HEK293 (cell line): ENCODE results near the gene AOAH.
A peak's percentile ranks its signal among the peaks of the same experiment; 100 is the strongest.

Source experiments
- CTCF ChIA-PET: fragments of 350-600 bp; formaldehyde crosslinking; extraction: SDS; loops from one replicate; lab custom pipeline; 2021; ENCODE audit warnings: antibody characterized with exemption; lab: Yijun Ruan, JAX
- POLR2A ChIA-PET: fragments of 300-600 bp; formaldehyde crosslinking; extraction: SDS; loops from one replicate; lab custom pipeline; 2020; ENCODE audit warnings: antibody characterized with exemption, inconsistent platforms; lab: Yijun Ruan, JAX
- H3K27ac ChIP-seq: fragments of 200-500 bp; sonication (Bioruptor generic); 2 replicates; pipeline ENCODE4 v1.5.1; 2014; ENCODE audit warnings: low read depth, low read length, control low read depth, inconsistent platforms; ENCODE audit errors: extremely low read depth
- H3K36me3 ChIP-seq, 2 experiments: fragments of 200-500 bp in 1 of 2; sonication (Bioruptor generic) in 1 of 2; 1 replicate in 1 of 2; 2 replicates in 1 of 2; pipeline ENCODE4 v1.5.1; 2014 to 2017; ENCODE audit warnings: inconsistent platforms in 2 of 2, low read length in 2 of 2; ENCODE audit not compliant: control insufficient read depth in 2 of 2, insufficient read depth in 1 of 2
- H3K4me1 ChIP-seq: fragments of 200-500 bp; sonication (Bioruptor generic); 2 replicates; pipeline ENCODE4 v1.5.1; 2014; ENCODE audit warnings: mild to moderate bottlenecking, low read length, inconsistent platforms; ENCODE audit not compliant: control insufficient read depth, insufficient read depth
- H3K4me3 ChIP-seq: 2 replicates; pipeline ENCODE4 v1.5.1; 2011; ENCODE audit warnings: low read depth, mild to moderate bottlenecking, control low read depth, low read length, moderate library complexity
- H3K9me3 ChIP-seq: fragments of 200-500 bp; sonication (Bioruptor generic); 2 replicates; pipeline ENCODE4 v1.5.1; 2014; ENCODE audit warnings: low read depth, low read length, inconsistent platforms; ENCODE audit not compliant: control insufficient read depth, insufficient read depth
- GFI1B ChIP-seq: fragments of 450-650 bp; formaldehyde crosslinking; IDR thresholded peaks from 2 replicates; pipeline ENCODE4 v1.5.1; 2016; ENCODE audit warnings: missing biosample characterization, missing genetic modification characterization
- GLIS1 ChIP-seq: fragments of 450-650 bp; formaldehyde crosslinking; IDR thresholded peaks from 2 replicates; pipeline ENCODE4 v1.5.1; 2016; ENCODE audit warnings: missing biosample characterization, missing genetic modification characterization
- RBAK ChIP-seq: fragments of 450-650 bp; formaldehyde crosslinking; IDR thresholded peaks from 2 replicates; pipeline ENCODE4 v1.5.1; 2016; ENCODE audit warnings: missing biosample characterization, missing genetic modification characterization
- TCF7L2 ChIP-seq: IDR thresholded peaks from 2 replicates; pipeline ENCODE4 v1.6.1; 2011; ENCODE audit warnings: low read depth, mild to moderate bottlenecking, inconsistent platforms, low read length, moderate library complexity, borderline replicate concordance
- ZNF140 ChIP-seq: fragments of 450-650 bp; formaldehyde crosslinking; IDR thresholded peaks from 2 replicates; pipeline ENCODE4 v1.5.1; 2016; ENCODE audit warnings: missing biosample characterization, missing genetic modification characterization
- ZNF157 ChIP-seq: fragments of 450-650 bp; formaldehyde crosslinking; IDR thresholded peaks from 2 replicates; pipeline ENCODE4 v1.5.1; 2016; ENCODE audit warnings: missing biosample characterization, missing genetic modification characterization
- ZNF175 ChIP-seq: fragments of 450-650 bp; formaldehyde crosslinking; IDR thresholded peaks from 2 replicates; pipeline ENCODE4 v1.5.1; 2016; ENCODE audit warnings: missing biosample characterization, missing genetic modification characterization
- ZNF221 ChIP-seq: fragments of 450-650 bp; formaldehyde crosslinking; IDR thresholded peaks from 2 replicates; pipeline ENCODE4 v1.5.1; 2017; ENCODE audit warnings: missing biosample characterization, missing genetic modification characterization, borderline replicate concordance
- ZNF302 ChIP-seq: fragments of 450-650 bp; formaldehyde crosslinking; IDR thresholded peaks from 2 replicates; pipeline ENCODE4 v1.5.1; 2016; ENCODE audit warnings: missing biosample characterization, missing genetic modification characterization, low read depth
- ZNF354C ChIP-seq: fragments of 450-650 bp; formaldehyde crosslinking; IDR thresholded peaks from 2 replicates; pipeline ENCODE4 v1.5.1; 2016; ENCODE audit warnings: missing biosample characterization, missing genetic modification characterization, low read depth, borderline replicate concordance
- ZNF433 ChIP-seq: fragments of 450-650 bp; formaldehyde crosslinking; IDR thresholded peaks from 2 replicates; pipeline ENCODE4 v1.5.1; 2016; ENCODE audit warnings: missing biosample characterization, missing genetic modification characterization, low read depth
- ZNF544 ChIP-seq: fragments of 450-650 bp; formaldehyde crosslinking; IDR thresholded peaks from 2 replicates; pipeline ENCODE4 v1.5.0; 2017; ENCODE audit warnings: missing biosample characterization, missing genetic modification characterization
- ZNF747 ChIP-seq: fragments of 450-650 bp; formaldehyde crosslinking; IDR thresholded peaks from 2 replicates; pipeline ENCODE4 v1.5.1; 2016; ENCODE audit warnings: missing biosample characterization, missing genetic modification characterization
- ZNF768 ChIP-seq: fragments of 450-650 bp; formaldehyde crosslinking; IDR thresholded peaks from 2 replicates; pipeline ENCODE4 v1.5.1; 2018; ENCODE audit warnings: missing biosample characterization, mild to moderate bottlenecking, missing genetic modification characterization
- ZNF792 ChIP-seq: fragments of 450-650 bp; formaldehyde crosslinking; IDR thresholded peaks from 2 replicates; pipeline ENCODE4 v1.5.1; 2016; ENCODE audit warnings: missing biosample characterization, missing genetic modification characterization
- ZNF837 ChIP-seq: fragments of 450-650 bp; formaldehyde crosslinking; IDR thresholded peaks from 2 replicates; pipeline ENCODE4 v1.5.1; 2016; ENCODE audit warnings: missing biosample characterization, missing genetic modification characterization
- TF ChIP-seq, protein P1 (sequence below): fragments of 450-650 bp; formaldehyde crosslinking; conservative IDR thresholded peaks from 2 replicates; pipeline ENCODE4 v1.5.1; 2016; ENCODE audit warnings: low read depth, missing biosample characterization, missing genetic modification characterization
- TF ChIP-seq, protein P2 (sequence below): fragments of 450-650 bp; formaldehyde crosslinking; conservative IDR thresholded peaks from 2 replicates; pipeline ENCODE4 v1.5.1; 2016; ENCODE audit warnings: low read depth, missing biosample characterization, missing genetic modification characterization
- TF ChIP-seq, protein P3 (sequence below): fragments of 450-650 bp; formaldehyde crosslinking; IDR thresholded peaks from 2 replicates; pipeline ENCODE4 v1.5.1; 2017; ENCODE audit warnings: missing biosample characterization, missing genetic modification characterization
- TF ChIP-seq, protein P4 (sequence below): fragments of 450-650 bp; formaldehyde crosslinking; IDR thresholded peaks from 2 replicates; pipeline ENCODE4 v1.5.1; 2016; ENCODE audit warnings: missing biosample characterization, missing genetic modification characterization
- TF ChIP-seq, protein P5 (sequence below): IDR thresholded peaks from 2 replicates; pipeline ENCODE4 v1.6.1; 2011; ENCODE audit warnings: mild to moderate bottlenecking, low read depth, low read length, borderline replicate concordance

Gene AOAH

DNA sequence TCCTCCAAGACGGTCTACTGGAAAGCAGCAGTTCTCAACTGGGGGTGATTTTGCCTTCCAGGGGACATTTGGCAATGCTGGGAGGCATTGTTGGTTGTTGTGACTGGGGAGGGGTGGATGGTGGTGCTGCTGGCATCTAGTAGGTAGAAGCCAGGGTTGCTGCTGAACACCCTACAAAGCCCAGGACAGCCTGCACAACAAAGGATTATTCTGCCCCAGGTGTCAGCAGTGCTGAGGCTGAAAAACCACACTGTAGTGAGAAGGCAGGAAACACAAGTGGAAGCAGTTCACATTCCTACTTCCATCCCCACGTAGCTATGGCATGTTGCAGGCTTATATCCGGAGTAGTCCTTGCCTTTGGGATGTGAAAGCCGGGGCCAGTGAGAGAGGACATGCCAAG, 86.9 kb downstream of the AOAH start:
- TF ChIP-seq ZNF175 (tag by site-specific recombination) (no peak), GLIS1 (0 out of 2 replicates have a peak, but pooled peaks have one; percentile 33), ZNF221 (tag by site-specific recombination) (no peak), ZNF792 (no peak), ZNF544 (tag by site-specific recombination) (no peak)
- no peaks in the 10 kb centered on the region for H3K9me3 ChIP-seq
- ChIA-PET CTCF (interaction anchor here (1.5 to 1.6 kb wide), 2 partner anchors 11 to 33 kb away, joined by 4 to 5 read pairs; no protein-coding TSS in a partner anchor), POLR2A (no interaction called here)
- H3K4me3 ChIP-seq: no peak overlapping the region
- no peak overlapping the region for H3K27ac ChIP-seq
- H3K4me1 ChIP-seq: no peaks in the 10 kb centered on the region
- no peaks in the 10 kb centered on the region for H3K36me3 ChIP-seq

DNA sequence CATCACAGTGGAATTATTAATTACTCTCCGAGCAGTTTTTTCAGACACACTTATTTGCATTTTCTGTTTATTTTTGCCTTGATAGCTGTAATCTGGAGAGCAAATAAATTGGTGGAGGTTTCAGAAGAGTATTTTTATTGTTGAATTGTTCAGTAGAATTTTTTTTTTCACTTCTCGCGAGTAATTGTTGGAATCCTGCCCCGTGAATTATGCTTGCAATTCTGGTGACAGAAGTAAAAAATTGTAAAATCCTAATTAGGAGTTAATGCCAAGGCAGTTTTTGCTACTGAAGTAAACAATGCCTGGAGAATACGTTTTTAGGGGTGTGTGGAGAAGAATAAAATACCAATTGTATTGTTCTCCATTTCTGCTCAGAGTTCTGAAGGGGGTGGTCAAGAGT, 88.2 kb downstream of the AOAH start:
- CTCF ChIA-PET: interaction anchor here (0.7 kb wide), 1 partner anchor 13 kb away, joined by 3 read pairs; no protein-coding TSS in a partner anchor
- Histone ChIP-seq H3K27ac (no peak overlapping the region), H3K9me3 (no peaks in the 10 kb centered on the region), H3K4me3 (no peak overlapping the region), H3K4me1 (no peaks in the 10 kb centered on the region), H3K36me3 (no peaks in the 10 kb centered on the region)
- TF ChIP-seq ZNF747 (no peak), ZNF837 (tag by site-specific recombination) (no peak), ZNF768 (tag by site-specific recombination) (no peak), TCF7L2 (no peak), GFI1B (tag by site-specific recombination) (no peak), ZNF302 (tag by site-specific recombination) (no peak), RBAK (tag by site-specific recombination) (no peak), ZNF433 (no peak)
- TF ChIP-seq, protein P1, sequence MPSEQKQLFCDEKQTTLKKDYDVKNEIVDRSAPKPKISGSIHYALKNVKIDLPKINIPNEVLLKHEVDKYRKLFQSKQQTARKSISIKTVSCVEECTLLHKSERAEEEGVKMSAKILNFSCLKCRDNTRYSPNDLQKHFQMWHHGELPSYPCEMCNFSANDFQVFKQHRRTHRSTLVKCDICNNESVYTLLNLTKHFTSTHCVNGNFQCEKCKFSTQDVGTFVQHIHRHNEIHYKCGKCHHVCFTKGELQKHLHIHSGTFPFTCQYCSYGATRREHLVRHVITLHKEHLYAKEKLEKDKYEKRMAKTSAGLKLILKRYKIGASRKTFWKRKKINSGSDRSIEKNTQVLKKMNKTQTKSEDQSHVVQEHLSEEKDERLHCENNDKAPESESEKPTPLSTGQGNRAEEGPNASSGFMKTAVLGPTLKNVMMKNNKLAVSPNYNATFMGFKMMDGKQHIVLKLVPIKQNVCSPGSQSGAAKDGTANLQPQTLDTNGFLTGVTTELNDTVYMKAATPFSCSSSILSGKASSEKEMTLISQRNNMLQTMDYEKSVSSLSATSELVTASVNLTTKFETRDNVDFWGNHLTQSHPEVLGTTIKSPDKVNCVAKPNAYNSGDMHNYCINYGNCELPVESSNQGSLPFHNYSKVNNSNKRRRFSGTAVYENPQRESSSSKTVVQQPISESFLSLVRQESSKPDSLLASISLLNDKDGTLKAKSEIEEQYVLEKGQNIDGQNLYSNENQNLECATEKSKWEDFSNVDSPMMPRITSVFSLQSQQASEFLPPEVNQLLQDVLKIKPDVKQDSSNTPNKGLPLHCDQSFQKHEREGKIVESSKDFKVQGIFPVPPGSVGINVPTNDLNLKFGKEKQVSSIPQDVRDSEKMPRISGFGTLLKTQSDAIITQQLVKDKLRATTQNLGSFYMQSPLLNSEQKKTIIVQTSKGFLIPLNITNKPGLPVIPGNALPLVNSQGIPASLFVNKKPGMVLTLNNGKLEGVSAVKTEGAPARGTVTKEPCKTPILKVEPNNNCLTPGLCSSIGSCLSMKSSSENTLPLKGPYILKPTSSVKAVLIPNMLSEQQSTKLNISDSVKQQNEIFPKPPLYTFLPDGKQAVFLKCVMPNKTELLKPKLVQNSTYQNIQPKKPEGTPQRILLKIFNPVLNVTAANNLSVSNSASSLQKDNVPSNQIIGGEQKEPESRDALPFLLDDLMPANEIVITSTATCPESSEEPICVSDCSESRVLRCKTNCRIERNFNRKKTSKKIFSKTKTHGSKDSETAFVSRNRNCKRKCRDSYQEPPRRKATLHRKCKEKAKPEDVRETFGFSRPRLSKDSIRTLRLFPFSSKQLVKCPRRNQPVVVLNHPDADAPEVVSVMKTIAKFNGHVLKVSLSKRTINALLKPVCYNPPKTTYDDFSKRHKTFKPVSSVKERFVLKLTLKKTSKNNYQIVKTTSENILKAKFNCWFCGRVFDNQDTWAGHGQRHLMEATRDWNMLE (tag by site-specific recombination): no peak
- POLR2A ChIA-PET: interaction anchor here (0.6 kb wide), 1 partner anchor 155 kb away, joined by 5 read pairs; no protein-coding TSS in a partner anchor

DNA sequence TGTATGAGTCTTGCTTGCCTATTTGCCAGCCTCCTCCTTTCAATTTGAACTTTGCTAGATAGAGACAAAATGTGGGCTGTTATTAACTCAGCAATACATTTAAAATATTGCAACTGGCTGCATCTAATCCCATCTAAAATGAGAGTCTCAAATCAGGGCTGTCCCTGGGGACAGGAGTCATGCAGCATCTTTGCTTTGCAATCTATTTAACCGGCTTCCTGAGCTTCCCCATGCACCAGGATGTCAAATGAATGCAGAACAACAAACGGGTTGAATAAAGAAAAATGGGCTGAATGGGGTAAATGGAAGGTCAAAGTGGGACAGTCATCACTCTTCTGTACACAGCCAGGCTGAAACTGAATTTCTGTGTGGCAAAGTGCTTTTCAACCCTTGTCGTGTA, 89.2 kb downstream of the AOAH start:
- POLR2A ChIA-PET: no interaction called here
- CTCF ChIA-PET: no interaction called here
- TF ChIP-seq, protein P2, sequence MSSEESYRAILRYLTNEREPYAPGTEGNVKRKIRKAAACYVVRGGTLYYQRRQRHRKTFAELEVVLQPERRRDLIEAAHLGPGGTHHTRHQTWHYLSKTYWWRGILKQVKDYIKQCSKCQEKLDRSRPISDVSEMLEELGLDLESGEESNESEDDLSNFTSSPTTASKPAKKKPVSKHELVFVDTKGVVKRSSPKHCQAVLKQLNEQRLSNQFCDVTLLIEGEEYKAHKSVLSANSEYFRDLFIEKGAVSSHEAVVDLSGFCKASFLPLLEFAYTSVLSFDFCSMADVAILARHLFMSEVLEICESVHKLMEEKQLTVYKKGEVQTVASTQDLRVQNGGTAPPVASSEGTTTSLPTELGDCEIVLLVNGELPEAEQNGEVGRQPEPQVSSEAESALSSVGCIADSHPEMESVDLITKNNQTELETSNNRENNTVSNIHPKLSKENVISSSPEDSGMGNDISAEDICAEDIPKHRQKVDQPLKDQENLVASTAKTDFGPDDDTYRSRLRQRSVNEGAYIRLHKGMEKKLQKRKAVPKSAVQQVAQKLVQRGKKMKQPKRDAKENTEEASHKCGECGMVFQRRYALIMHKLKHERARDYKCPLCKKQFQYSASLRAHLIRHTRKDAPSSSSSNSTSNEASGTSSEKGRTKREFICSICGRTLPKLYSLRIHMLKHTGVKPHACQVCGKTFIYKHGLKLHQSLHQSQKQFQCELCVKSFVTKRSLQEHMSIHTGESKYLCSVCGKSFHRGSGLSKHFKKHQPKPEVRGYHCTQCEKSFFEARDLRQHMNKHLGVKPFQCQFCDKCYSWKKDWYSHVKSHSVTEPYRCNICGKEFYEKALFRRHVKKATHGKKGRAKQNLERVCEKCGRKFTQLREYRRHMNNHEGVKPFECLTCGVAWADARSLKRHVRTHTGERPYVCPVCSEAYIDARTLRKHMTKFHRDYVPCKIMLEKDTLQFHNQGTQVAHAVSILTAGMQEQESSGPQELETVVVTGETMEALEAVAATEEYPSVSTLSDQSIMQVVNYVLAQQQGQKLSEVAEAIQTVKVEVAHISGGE (tag by site-specific recombination): no peak
- TF ChIP-seq ZNF354C (tag by site-specific recombination): no peak
- no peak for TF ChIP-seq ZNF747
- TF ChIP-seq, protein P3, sequence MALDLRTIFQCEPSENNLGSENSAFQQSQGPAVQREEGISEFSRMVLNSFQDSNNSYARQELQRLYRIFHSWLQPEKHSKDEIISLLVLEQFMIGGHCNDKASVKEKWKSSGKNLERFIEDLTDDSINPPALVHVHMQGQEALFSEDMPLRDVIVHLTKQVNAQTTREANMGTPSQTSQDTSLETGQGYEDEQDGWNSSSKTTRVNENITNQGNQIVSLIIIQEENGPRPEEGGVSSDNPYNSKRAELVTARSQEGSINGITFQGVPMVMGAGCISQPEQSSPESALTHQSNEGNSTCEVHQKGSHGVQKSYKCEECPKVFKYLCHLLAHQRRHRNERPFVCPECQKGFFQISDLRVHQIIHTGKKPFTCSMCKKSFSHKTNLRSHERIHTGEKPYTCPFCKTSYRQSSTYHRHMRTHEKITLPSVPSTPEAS (tag by site-specific recombination): no peak
- TF ChIP-seq ZNF157 (tag by site-specific recombination): no peak
- TF ChIP-seq, protein P4, sequence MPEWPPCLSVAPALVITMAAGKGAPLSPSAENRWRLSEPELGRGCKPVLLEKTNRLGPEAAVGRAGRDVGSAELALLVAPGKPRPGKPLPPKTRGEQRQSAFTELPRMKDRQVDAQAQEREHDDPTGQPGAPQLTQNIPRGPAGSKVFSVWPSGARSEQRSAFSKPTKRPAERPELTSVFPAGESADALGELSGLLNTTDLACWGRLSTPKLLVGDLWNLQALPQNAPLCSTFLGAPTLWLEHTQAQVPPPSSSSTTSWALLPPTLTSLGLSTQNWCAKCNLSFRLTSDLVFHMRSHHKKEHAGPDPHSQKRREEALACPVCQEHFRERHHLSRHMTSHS: no peak
- no peak for TF ChIP-seq ZNF140 (tag by site-specific recombination)
- TF ChIP-seq, protein P5, sequence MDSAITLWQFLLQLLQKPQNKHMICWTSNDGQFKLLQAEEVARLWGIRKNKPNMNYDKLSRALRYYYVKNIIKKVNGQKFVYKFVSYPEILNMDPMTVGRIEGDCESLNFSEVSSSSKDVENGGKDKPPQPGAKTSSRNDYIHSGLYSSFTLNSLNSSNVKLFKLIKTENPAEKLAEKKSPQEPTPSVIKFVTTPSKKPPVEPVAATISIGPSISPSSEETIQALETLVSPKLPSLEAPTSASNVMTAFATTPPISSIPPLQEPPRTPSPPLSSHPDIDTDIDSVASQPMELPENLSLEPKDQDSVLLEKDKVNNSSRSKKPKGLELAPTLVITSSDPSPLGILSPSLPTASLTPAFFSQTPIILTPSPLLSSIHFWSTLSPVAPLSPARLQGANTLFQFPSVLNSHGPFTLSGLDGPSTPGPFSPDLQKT: no peak

More for the DNA sequence above, 89.2 kb downstream of the AOAH start:
- no peak overlapping the region for H3K4me3 ChIP-seq
- H3K27ac ChIP-seq: no peak overlapping the region
- H3K9me3 ChIP-seq: no peaks in the 10 kb centered on the region
- H3K4me1 ChIP-seq: no peaks in the 10 kb centered on the region
- no peaks in the 10 kb centered on the region for H3K36me3 ChIP-seq
